K562 (cell line): ENCODE results near the gene PAFAH1B1. TPM values are rescaled to one million over a fixed set of nuclear protein-coding genes. Genes with fewer than 3 reads are reported as not detected.

Experiments
- BHLHE40 ChIP-seq: IDR thresholded peaks from 2 replicates; pipeline ENCODE4 v1.6.1; 2011; ENCODE audit warnings: low read length, improper control_type of control experiment
- FOXK1 ChIP-seq: sonication (generic); formaldehyde crosslinking; IDR thresholded peaks from 2 replicates; pipeline ENCODE4 v1.8.0; 2022; ENCODE audit warnings: missing genetic modification reagents, mild to moderate bottlenecking, borderline replicate concordance
- FOXP4 ChIP-seq: sonication (generic); formaldehyde crosslinking; IDR thresholded peaks from 2 replicates; pipeline ENCODE4 v1.8.0; 2022; ENCODE audit warnings: mild to moderate bottlenecking, missing genetic modification reagents, borderline replicate concordance
- PHF21A ChIP-seq: fragments of 450-650 bp; IDR thresholded peaks from 2 replicates; pipeline ENCODE4 v1.6.1; 2017; ENCODE audit warnings: low read depth, borderline replicate concordance
- PRDM10 ChIP-seq: fragments of 450-650 bp; IDR thresholded peaks from 2 replicates; pipeline ENCODE4 v1.6.1; 2018; ENCODE audit not compliant: partially characterized antibody
- ZKSCAN3 ChIP-seq: fragments of 250-450 bp; sonication (Bioruptor Pico); IDR thresholded peaks from 2 replicates; pipeline ENCODE4 v1.4.0; 2020
- polyA plus RNA-seq, 8 experiments: library from polyadenylated mRNA; depleted of rRNA in 4 of 8; stranded (reverse) in 5 of 8; unstranded in 3 of 8; fragments of >200 nt; fragmentation: Nextera tagmentation in 2 of 8; fragmentation: Illumina TruSeq in 1 of 8; extraction: Ambion mirVana in 2 of 8; extraction: Trizol in 1 of 8; gene quantifications; 2 replicates each; pipeline versions ENCODE4 v1.2.1 to v1.2.3, GENCODE V29; 2011 to 2014; ENCODE audit warnings: inconsistent platforms in 1 of 8, missing spikeins in 1 of 8
- total RNA-seq, 7 experiments: library from RNA; depleted of rRNA in 6 of 7; stranded (reverse); fragments of >200 nt in 6 of 7; fragmentation: Illumina TruSeq in 2 of 7; extraction: Trizol in 2 of 7; gene quantifications; 2 replicates each; pipeline versions ENCODE4 v1.2.1 to v1.2.3, GENCODE V29; 2011 to 2021; ENCODE audit warnings: low replicate concordance in 1 of 7

The PAFAH1B1 gene
- total and polyA plus RNA-seq, 9 of the 15 experiments (the other 6 are each of a cell fraction or from before 2014, with no cell fraction given): 23.3 to 66.4 (median 40.2) TPM

GRCh38 chr17:2710803-2711607 lies 117.6 kb downstream of the PAFAH1B1 start (continued):
- TF ChIP-seq FOXP4 (CRISPR knock-in tag) (0 out of 2 replicates have a peak, but pooled peaks have one; percentile 36), FOXK1 (CRISPR knock-in tag) (0 out of 2 replicates have a peak, but pooled peaks have one; percentile 9), PHF21A (no peak), BHLHE40 (peak; percentile 51; the same call in 1 of the 2 replicates), PRDM10 (peak; percentile 36), ZKSCAN3 (CRISPR knock-in tag) (no peak)
